ENCODE measurements around the gene CER1. TPM values are rescaled to one million over a fixed set of nuclear protein-coding genes. Genes with fewer than 3 reads are reported as not detected.

CER1 gene
- total and polyA plus RNA-seq, 2 donors (not counting 1 experiment from before 2014, with no cell fraction given), result not detected

- Histone ChIP-seq H3K27me3 (ENCODE audit: control insufficient read depth, insufficient read depth, low read length) (peaks cover 3% of the 10 kb centered on the region), H2AFZ (ENCODE audit: low read length) (peak overlapping the region; percentile 86), H3K4me2 (ENCODE audit: extremely low read depth, insufficient read depth, low read length) (peak overlapping the region; percentile 98), H3K4me3 (replicated peaks in 1 of 4; ENCODE audit: control extremely low read depth in 1 of 4, insufficient read depth in 1 of 4, low read depth in 3 of 4, low read length in 4 of 4) (peak overlapping the region; percentile 71 to 77 (median 74)), H3K79me2 (ENCODE audit: control insufficient read depth, insufficient read depth, low read length) (peaks cover 3% of the 10 kb centered on the region), H3K4me1 (ENCODE audit: control insufficient read depth, extremely low read depth, insufficient read depth, low read length) (no peaks in the 10 kb centered on the region), H4K20me1 (ENCODE audit: control insufficient read depth, extremely low read depth, insufficient read depth, low read length) (no peaks in the 10 kb centered on the region), H3K9ac (ENCODE audit: insufficient read depth, low read length) (peak overlapping the region; percentile 62), H3K27ac (ENCODE audit: insufficient read depth, low read length) (peak overlapping the region; percentile 16), H3K36me3 (ENCODE audit: control insufficient read depth, insufficient read depth, low read length) (no peaks in the 10 kb centered on the region), H3K9me3 (ENCODE audit: control insufficient read depth, insufficient read depth, low read depth, low read length) (no peaks in the 10 kb centered on the region)
- no peak for TF ChIP-seq EZH2 (IDR thresholded peaks at IDR 0.05; ENCODE audit: low read length, missing control alignments)
- DNase-seq (ENCODE audit: low read depth in 2 of 2), result peak; percentile 12 to 30
Measured at GRCh38 chr9:14692470-14693250, 29.9 kb downstream of the CER1 start.

- H3K4me2 ChIP-seq (ENCODE audit: extremely low read depth, insufficient read depth, low read length), result no peak overlapping the region
- TF ChIP-seq CTCF (conservative IDR thresholded peaks at IDR 0.05 in 1 of 2, IDR thresholded peaks at IDR 0.05 in 1 of 2; ENCODE audit: low read depth in 1 of 2, low read length in 2 of 2) (no peak), EZH2 (IDR thresholded peaks at IDR 0.05; ENCODE audit: low read length, missing control alignments) (no peak)
- peaks cover 3% of the 10 kb centered on the region for H3K79me2 ChIP-seq (ENCODE audit: control insufficient read depth, insufficient read depth, low read length)
- no peaks in the 10 kb centered on the region for H4K20me1 ChIP-seq (ENCODE audit: control insufficient read depth, extremely low read depth, insufficient read depth, low read length)
- no peak overlapping the region for H2AFZ ChIP-seq (ENCODE audit: low read length)
- no peak overlapping the region for H3K27ac ChIP-seq (ENCODE audit: insufficient read depth, low read length)
- no peak overlapping the region for H3K4me3 ChIP-seq (replicated peaks in 1 of 4; ENCODE audit: control extremely low read depth in 1 of 4, insufficient read depth in 1 of 4, low read depth in 3 of 4, low read length in 4 of 4)
- H3K27me3 ChIP-seq (ENCODE audit: control insufficient read depth, insufficient read depth, low read length), result no peaks in the 10 kb centered on the region
- H3K4me1 ChIP-seq (ENCODE audit: control insufficient read depth, extremely low read depth, insufficient read depth, low read length), result peaks cover 2% of the 10 kb centered on the region
- no peaks in the 10 kb centered on the region for H3K36me3 ChIP-seq (ENCODE audit: control insufficient read depth, insufficient read depth, low read length)
- no peaks in the 10 kb centered on the region for H3K9me3 ChIP-seq (ENCODE audit: control insufficient read depth, insufficient read depth, low read depth, low read length)
- DNase-seq (ENCODE audit: low read depth in 2 of 2), result peak in 1 of 2 donors; percentile 23
- no peak overlapping the region for H3K9ac ChIP-seq (ENCODE audit: insufficient read depth, low read length)
Measured at GRCh38 chr9:14690948-14691730, 31.4 kb downstream of the CER1 start.

GRCh38 chr9:14687042-14687719 lies 35.4 kb downstream of the CER1 start:
- Histone ChIP-seq H2AFZ (ENCODE audit: low read length) (no peak overlapping the region), H3K4me2 (ENCODE audit: extremely low read depth, insufficient read depth, low read length) (peak overlapping the region; percentile 23), H3K9me3 (ENCODE audit: control insufficient read depth, insufficient read depth, low read depth, low read length) (no peaks in the 10 kb centered on the region), H4K20me1 (ENCODE audit: control insufficient read depth, extremely low read depth, insufficient read depth, low read length) (no peaks in the 10 kb centered on the region), H3K79me2 (ENCODE audit: control insufficient read depth, insufficient read depth, low read length) (no peaks in the 10 kb centered on the region), H3K27ac (ENCODE audit: insufficient read depth, low read length) (no peak overlapping the region), H3K9ac (ENCODE audit: insufficient read depth, low read length) (no peak overlapping the region), H3K27me3 (ENCODE audit: control insufficient read depth, insufficient read depth, low read length) (no peaks in the 10 kb centered on the region), H3K36me3 (ENCODE audit: control insufficient read depth, insufficient read depth, low read length) (no peaks in the 10 kb centered on the region), H3K4me3 (replicated peaks in 1 of 4; ENCODE audit: control extremely low read depth in 1 of 4, insufficient read depth in 1 of 4, low read depth in 3 of 4, low read length in 4 of 4) (no peak overlapping the region), H3K4me1 (ENCODE audit: control insufficient read depth, extremely low read depth, insufficient read depth, low read length) (peaks cover 2% of the 10 kb centered on the region)
- DNase-seq (ENCODE audit: low read depth in 2 of 2), result peak; percentile 91 to 92
- TF ChIP-seq EZH2 (IDR thresholded peaks at IDR 0.05; ENCODE audit: low read length, missing control alignments) (no peak), CTCF (conservative IDR thresholded peaks at IDR 0.05 in 1 of 2, IDR thresholded peaks at IDR 0.05 in 1 of 2; ENCODE audit: low read depth in 1 of 2, low read length in 2 of 2) (no peak)
